OCI-LY3 (cell line): ENCODE data around the gene NOVA2.

Experiments used
- H2AFZ ChIP-seq: fragments of 200-600, 300-600 bp; shearing (Covaris generic); 2 replicates; pipeline ENCODE4 v1.6.0; 2014; ENCODE audit warnings: antibody characterized with exemption, low read depth, low read length
- H3K27ac ChIP-seq: fragments of 200-600, 300-600 bp; sonication (generic); 2 replicates; pipeline ENCODE4 v1.5.1; 2014; ENCODE audit warnings: mild to moderate bottlenecking, low read length, moderate library complexity, mixed read lengths
- H3K27me3 ChIP-seq: fragments of 200-600, 300-600 bp; sonication (generic); 2 replicates; pipeline ENCODE4 v1.6.1; 2014; ENCODE audit warnings: low read depth, low read length, mixed read lengths
- H3K36me3 ChIP-seq: fragments of 200-600, 300-600 bp; sonication (generic); replicated peaks from 2 replicates; pipeline ENCODE3; 2014; ENCODE audit warnings: low read depth, low read length, mixed read lengths
- H3K4me1 ChIP-seq: fragments of 300-600, 200-600 bp; sonication (generic); 2 replicates; pipeline ENCODE4 v1.6.1; 2014; ENCODE audit warnings: low read length, mixed read lengths
- H3K4me2 ChIP-seq: fragments of 200-600, 300-600 bp; sonication (generic); 2 replicates; pipeline ENCODE4 v1.6.1; 2014; ENCODE audit warnings: low read length, mixed read lengths
- H3K4me3 ChIP-seq: fragments of 300-600, 200-600 bp; sonication (generic); 2 replicates; pipeline ENCODE4 v1.5.1; 2014; ENCODE audit warnings: antibody characterized with exemption, mild to moderate bottlenecking, low read length, moderate library complexity
- H3K79me2 ChIP-seq: fragments of 300-600, 200-600 bp; shearing (Covaris generic); 2 replicates; pipeline ENCODE4 v1.6.1; 2014; ENCODE audit warnings: mild to moderate bottlenecking, low read length, mixed read lengths
- H3K9ac ChIP-seq: fragments of 300-600, 200-600 bp; shearing (Covaris generic); 2 replicates; pipeline ENCODE4 v1.6.0; 2014; ENCODE audit warnings: mild to moderate bottlenecking, low read length, moderate library complexity
- H3K9me3 ChIP-seq: fragments of 200-600, 300-600 bp; shearing (Covaris generic); 2 replicates; pipeline ENCODE4 v1.6.1; 2014; ENCODE audit warnings: low read length, mixed read lengths; ENCODE audit not compliant: insufficient read depth
- H4K20me1 ChIP-seq: fragments of 200-600, 300-600 bp; sonication (generic); 2 replicates; pipeline ENCODE4 v1.6.1; 2016; ENCODE audit warnings: low read length, mixed read lengths; ENCODE audit not compliant: insufficient read depth
- EZH2phosphoT487 ChIP-seq: fragments of 200-600 bp; shearing (Covaris generic); IDR thresholded peaks from 2 replicates; pipeline ENCODE4 v1.6.1; 2018; ENCODE audit warnings: antibody characterized with exemption, mixed run types, low read depth
- TF ChIP-seq, protein P1 (sequence below): fragments of 200-600, 300-600 bp; sonication (generic); IDR thresholded peaks from 2 replicates; pipeline ENCODE4 v1.5.1; 2014; ENCODE audit warnings: antibody characterized with exemption, low read length, low read depth

The NOVA2 gene

DNA sequence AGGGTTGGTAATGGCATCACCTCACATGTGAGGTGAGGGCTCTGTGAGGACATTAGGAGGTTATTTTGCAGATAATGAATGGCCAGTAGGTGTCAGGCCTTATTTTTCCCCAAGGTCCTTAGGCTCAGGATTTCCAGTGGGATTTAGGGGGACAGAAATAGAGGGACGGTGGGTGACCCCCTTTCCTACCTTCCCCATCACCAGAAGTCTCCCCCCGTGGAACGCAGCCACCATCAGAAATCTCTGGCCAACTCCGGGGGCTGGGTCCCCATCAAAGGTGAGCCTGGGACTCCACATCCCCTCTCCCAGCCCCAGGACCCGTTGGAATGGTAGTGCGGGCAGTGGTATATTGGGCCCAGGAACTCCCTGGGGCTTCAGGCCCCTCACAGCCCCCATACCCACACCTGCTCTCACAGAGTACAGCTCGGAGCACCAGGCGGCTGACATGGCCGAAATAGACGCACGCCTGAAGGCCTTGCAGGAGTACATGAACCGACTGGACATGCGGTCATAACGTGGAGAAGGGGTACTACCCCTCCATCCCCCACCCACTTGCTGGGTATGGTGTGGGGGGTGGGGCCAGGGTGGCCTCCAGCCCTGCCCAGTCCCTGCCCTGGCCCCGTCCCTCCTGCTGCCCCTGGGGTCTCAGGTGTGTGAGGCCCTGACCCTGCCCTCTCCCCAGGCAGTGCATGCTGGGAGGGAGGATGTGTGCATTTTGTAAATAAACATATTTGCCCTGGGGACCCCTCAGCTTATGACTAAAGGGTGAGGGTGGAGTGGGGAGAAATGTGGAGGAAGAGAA lies 44.4 kb upstream of the NOVA2 start:
- Histone ChIP-seq H3K4me3 (no peak overlapping the region), H3K9me3 (no peaks in the 10 kb centered on the region), H2AFZ (no peak overlapping the region), H3K9ac (no peak overlapping the region), H4K20me1 (no peaks in the 10 kb centered on the region), H3K27me3 (no peaks in the 10 kb centered on the region), H3K4me2 (no peak overlapping the region), H3K4me1 (peaks cover 4% of the 10 kb centered on the region), H3K27ac (no peak overlapping the region), H3K79me2 (no peaks in the 10 kb centered on the region), H3K36me3 (peaks cover 4% of the 10 kb centered on the region)
- TF ChIP-seq EZH2phosphoT487: no peak
- TF ChIP-seq, protein P1, sequence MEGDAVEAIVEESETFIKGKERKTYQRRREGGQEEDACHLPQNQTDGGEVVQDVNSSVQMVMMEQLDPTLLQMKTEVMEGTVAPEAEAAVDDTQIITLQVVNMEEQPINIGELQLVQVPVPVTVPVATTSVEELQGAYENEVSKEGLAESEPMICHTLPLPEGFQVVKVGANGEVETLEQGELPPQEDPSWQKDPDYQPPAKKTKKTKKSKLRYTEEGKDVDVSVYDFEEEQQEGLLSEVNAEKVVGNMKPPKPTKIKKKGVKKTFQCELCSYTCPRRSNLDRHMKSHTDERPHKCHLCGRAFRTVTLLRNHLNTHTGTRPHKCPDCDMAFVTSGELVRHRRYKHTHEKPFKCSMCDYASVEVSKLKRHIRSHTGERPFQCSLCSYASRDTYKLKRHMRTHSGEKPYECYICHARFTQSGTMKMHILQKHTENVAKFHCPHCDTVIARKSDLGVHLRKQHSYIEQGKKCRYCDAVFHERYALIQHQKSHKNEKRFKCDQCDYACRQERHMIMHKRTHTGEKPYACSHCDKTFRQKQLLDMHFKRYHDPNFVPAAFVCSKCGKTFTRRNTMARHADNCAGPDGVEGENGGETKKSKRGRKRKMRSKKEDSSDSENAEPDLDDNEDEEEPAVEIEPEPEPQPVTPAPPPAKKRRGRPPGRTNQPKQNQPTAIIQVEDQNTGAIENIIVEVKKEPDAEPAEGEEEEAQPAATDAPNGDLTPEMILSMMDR: no peak

DNA sequence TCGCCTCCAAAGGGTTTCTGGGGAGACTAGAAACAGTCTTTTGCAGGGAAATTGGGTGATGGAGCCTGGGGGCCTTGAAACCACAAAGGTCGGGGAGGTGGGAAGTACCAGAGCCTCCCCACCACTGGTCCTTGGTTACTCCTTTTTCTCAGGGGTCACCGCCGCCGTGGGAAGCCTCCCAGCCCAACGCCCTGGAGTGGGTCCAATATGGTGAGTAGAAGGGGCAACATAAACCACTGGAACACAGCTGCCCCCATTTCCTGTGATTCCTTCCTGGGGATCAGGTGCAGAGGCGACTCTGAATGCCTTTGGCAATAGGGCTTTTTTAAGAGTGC lies 43.4 kb upstream of the NOVA2 start:
- Histone ChIP-seq H4K20me1 (no peaks in the 10 kb centered on the region), H3K27me3 (no peaks in the 10 kb centered on the region), H3K79me2 (no peaks in the 10 kb centered on the region), H3K9ac (no peak overlapping the region), H3K36me3 (peaks cover 4% of the 10 kb centered on the region), H3K4me3 (0 out of 2 replicates have a peak overlapping the region, but pooled peaks have one; percentile 27), H2AFZ (no peak overlapping the region), H3K27ac (no peak overlapping the region), H3K4me2 (no peak overlapping the region), H3K4me1 (peaks cover 4% of the 10 kb centered on the region), H3K9me3 (no peaks in the 10 kb centered on the region)
- TF ChIP-seq, protein P1: no peak; the same call in 1 of the 2 replicates
- no peak for TF ChIP-seq EZH2phosphoT487

DNA sequence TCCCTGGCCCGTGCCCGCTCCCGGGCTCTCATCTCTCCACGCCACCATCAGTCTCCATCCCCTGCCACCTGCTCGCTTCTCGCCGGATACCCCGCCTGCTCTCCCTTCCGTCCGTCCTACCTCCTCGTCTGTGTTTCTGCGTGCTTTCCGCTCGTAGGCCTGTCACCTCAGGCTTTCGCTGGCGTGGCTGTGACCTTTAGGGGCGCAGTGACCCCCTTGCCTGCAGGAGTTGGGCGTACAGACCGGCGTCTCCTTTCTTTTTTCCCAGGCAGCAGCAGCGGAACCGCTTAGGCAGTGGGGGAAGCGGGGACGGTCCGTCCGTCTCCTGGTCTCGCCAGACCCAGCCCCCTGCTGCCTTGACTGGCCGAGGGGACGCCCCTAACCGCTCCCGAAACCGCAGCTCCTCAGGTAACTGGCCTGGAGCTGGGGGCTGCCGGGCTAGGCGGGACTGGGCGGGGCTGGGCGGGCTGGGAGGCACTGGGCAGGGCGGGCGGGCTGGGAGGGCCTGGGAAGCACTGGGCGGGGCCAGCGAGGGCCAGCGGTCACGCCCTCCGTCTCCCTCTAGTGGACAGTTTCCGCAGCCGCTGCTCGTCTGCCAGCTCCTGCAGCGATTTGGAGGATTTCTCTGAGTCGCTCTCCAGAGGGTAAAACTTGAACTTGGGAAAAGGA lies 42.9 kb upstream of the NOVA2 start:
- TF ChIP-seq EZH2phosphoT487: no peak
- TF ChIP-seq, protein P1: peak; percentile 58
- no peak overlapping the region for H2AFZ ChIP-seq
- H3K27me3 ChIP-seq: no peaks in the 10 kb centered on the region
- peak overlapping the region; percentile 71 for H3K4me3 ChIP-seq
- peaks cover 4% of the 10 kb centered on the region for H3K4me1 ChIP-seq
- H3K79me2 ChIP-seq: no peaks in the 10 kb centered on the region
- H3K9ac ChIP-seq: no peak overlapping the region
- H4K20me1 ChIP-seq: no peaks in the 10 kb centered on the region
- no peak overlapping the region for H3K27ac ChIP-seq
- H3K36me3 ChIP-seq: peaks cover 4% of the 10 kb centered on the region
- H3K4me2 ChIP-seq: peak overlapping the region; percentile 60
- H3K9me3 ChIP-seq: no peaks in the 10 kb centered on the region

DNA sequence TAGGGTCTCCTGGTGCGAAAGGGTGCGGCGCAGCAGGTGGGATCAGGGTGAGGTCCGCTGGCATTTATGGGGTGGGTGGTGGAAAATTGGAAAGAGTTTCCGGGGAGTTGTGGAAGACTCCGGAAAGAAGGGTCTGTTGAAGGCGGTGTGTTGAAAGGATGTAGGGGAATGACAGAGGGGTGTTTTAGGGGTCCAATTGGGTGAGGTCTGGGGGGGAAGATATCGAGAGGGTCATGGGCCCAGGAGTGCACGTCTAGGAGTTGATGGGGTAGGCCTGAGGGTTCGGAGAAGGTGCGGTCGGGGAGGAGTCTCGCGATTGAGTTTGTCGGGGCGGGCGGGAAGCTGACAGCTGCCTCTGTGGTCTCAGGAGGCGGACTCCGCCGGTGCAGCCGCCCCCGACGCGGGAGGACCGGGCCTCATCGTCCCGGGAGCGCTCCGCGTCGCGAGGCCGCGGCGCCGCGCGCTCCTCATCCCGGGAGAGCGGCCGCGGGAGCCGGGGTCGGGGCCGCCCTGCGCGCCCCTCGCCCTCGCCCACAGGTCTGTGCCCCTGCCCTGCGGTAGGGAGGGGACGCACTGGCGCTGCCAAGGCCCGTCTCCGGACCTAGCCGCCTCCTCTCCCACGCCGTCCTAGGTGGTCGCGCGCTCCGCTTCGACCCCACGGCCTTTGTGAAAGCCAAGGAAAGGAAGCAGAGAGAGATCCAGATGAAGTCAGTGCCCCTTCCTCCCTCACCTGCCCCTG lies 42.2 kb upstream of the NOVA2 start:
- no peak overlapping the region for H3K9ac ChIP-seq
- H4K20me1 ChIP-seq: no peaks in the 10 kb centered on the region
- no peak overlapping the region for H3K27ac ChIP-seq

More for the DNA sequence above, 42.2 kb upstream of the NOVA2 start:
- Histone ChIP-seq H3K4me3 (peak overlapping the region; percentile 71; the same call in 1 of the 2 replicates), H3K79me2 (no peaks in the 10 kb centered on the region), H3K4me1 (peaks cover 4% of the 10 kb centered on the region), H3K9me3 (no peaks in the 10 kb centered on the region), H2AFZ (no peak overlapping the region), H3K36me3 (peaks cover 4% of the 10 kb centered on the region), H3K27me3 (no peaks in the 10 kb centered on the region), H3K4me2 (peak overlapping the region; percentile 60)
- TF ChIP-seq, protein P1: no peak
- no peak for TF ChIP-seq EZH2phosphoT487
